Measurements from ENCODE around the gene HEATR3. TPM values are rescaled to one million over a fixed set of nuclear protein-coding genes. Genes with fewer than 3 reads are reported as not detected.

The HEATR3 gene
- total and polyA plus RNA-seq, 5 donors from 2014 or later, result 4.5 to 28.7 (median 5.9) TPM

- DNase-seq (no peak), ATAC-seq (ENCODE audit: low read depth in 2 of 2) (no peak)
- H3K27ac Mint-ChIP-seq, result no peak overlapping the region
- peaks cover 10% of the 10 kb centered on the region for H3K27me3 Mint-ChIP-seq
- H3K9me3 Mint-ChIP-seq, result peaks cover 0 to 13% (median 4%) of the 10 kb centered on the region in 7 donors
- no peaks in the 10 kb centered on the region for H3K36me3 ChIP-seq (ENCODE audit: control insufficient read depth, insufficient read depth, low read length)
- H3K27me3 ChIP-seq (ENCODE audit: control insufficient read depth, insufficient read depth, low read length), result no peaks in the 10 kb centered on the region
- no peaks in the 10 kb centered on the region for H3K4me1 Mint-ChIP-seq
- no peak overlapping the region for H3K4me3 Mint-ChIP-seq
- H3K36me3 Mint-ChIP-seq, result no peaks in the 10 kb centered on the region
- no peaks in the 10 kb centered on the region for H3K4me1 ChIP-seq (ENCODE audit: control insufficient read depth, insufficient read depth, low read length, poor library complexity, severe bottlenecking)
- no peak overlapping the region for H3K27ac ChIP-seq (ENCODE audit: insufficient read depth, low read length, poor library complexity, severe bottlenecking)
- H3K4me3 ChIP-seq (ENCODE audit: low read depth, low read length), result no peak overlapping the region
- H3K9me3 ChIP-seq (ENCODE audit: control insufficient read depth in 2 of 2, low read length in 2 of 2), result peaks cover 4 to 8% of the 10 kb centered on the region in 2 experiments
Observed at GRCh38 chr16:50058091-50058771, 7.5 kb upstream of the HEATR3 start.

DNA sequence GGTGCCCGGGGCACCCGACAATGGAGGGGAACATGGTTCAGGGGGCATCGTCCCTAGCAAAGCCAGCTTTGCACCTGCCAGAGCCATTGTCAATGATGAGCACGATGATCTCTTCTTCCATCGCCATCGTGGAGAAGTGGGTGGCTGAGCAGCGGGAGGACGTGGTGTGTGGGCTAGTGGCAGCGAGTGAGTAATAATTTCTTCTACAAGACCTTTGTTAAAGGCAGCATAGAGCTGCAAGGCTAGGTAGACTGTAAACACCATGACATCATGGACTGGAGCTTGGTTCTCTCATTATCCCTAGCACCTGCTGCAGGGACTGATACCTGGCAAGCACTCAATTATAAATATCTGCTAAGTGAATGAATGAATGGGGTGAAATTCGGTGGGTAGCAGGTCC, 6.7 kb upstream of the HEATR3 start:
- H3K4me3 ChIP-seq (ENCODE audit: low read depth, low read length), result no peak overlapping the region
- no peaks in the 10 kb centered on the region for H3K36me3 ChIP-seq (ENCODE audit: control insufficient read depth, insufficient read depth, low read length)
- DNase-seq, result no peak
- peaks cover 4 to 8% of the 10 kb centered on the region in 2 experiments for H3K9me3 ChIP-seq (ENCODE audit: control insufficient read depth in 2 of 2, low read length in 2 of 2)
- H3K4me1 ChIP-seq (ENCODE audit: control insufficient read depth, insufficient read depth, low read length, poor library complexity, severe bottlenecking), result no peaks in the 10 kb centered on the region
- H3K9me3 Mint-ChIP-seq, result peaks cover 0 to 13% (median 4%) of the 10 kb centered on the region in 7 donors
- H3K27ac Mint-ChIP-seq, result peak overlapping the region in 1 of 3 donors; percentile 24
- no peaks in the 10 kb centered on the region for H3K27me3 ChIP-seq (ENCODE audit: control insufficient read depth, insufficient read depth, low read length)
- H3K4me1 Mint-ChIP-seq, result no peaks in the 10 kb centered on the region
- H3K27ac ChIP-seq (ENCODE audit: insufficient read depth, low read length, poor library complexity, severe bottlenecking), result no peak overlapping the region
- no peak for ATAC-seq (ENCODE audit: low read depth in 2 of 2)
- H3K4me3 Mint-ChIP-seq, result no peak overlapping the region
- H3K27me3 Mint-ChIP-seq, result peaks cover 10% of the 10 kb centered on the region
- H3K36me3 Mint-ChIP-seq, result no peaks in the 10 kb centered on the region

- Histone ChIP-seq H3K4me3 (ENCODE audit: low read depth, low read length) (no peak overlapping the region), H3K27me3 (ENCODE audit: control insufficient read depth, insufficient read depth, low read length) (no peaks in the 10 kb centered on the region), H3K27ac (ENCODE audit: insufficient read depth, low read length, poor library complexity, severe bottlenecking) (no peak overlapping the region), H3K4me1 (ENCODE audit: control insufficient read depth, insufficient read depth, low read length, poor library complexity, severe bottlenecking) (no peaks in the 10 kb centered on the region), H3K9me3 (ENCODE audit: control insufficient read depth in 2 of 2, low read length in 2 of 2) (peaks cover 4 to 8% of the 10 kb centered on the region in 2 experiments), H3K36me3 (ENCODE audit: control insufficient read depth, insufficient read depth, low read length) (no peaks in the 10 kb centered on the region)
- ATAC-seq (ENCODE audit: low read depth in 2 of 2), result no peak
- H3K36me3 Mint-ChIP-seq, result no peaks in the 10 kb centered on the region
- H3K4me3 Mint-ChIP-seq, result no peak overlapping the region
- peaks cover 10% of the 10 kb centered on the region for H3K27me3 Mint-ChIP-seq
- H3K4me1 Mint-ChIP-seq, result no peaks in the 10 kb centered on the region
- H3K9me3 Mint-ChIP-seq, result peaks cover 0 to 13% (median 4%) of the 10 kb centered on the region in 7 donors
- DNase-seq, result no peak
- no peak overlapping the region for H3K27ac Mint-ChIP-seq
Observed at GRCh38 chr16:50059669-50060068, 6.1 kb upstream of the HEATR3 start.

DNA sequence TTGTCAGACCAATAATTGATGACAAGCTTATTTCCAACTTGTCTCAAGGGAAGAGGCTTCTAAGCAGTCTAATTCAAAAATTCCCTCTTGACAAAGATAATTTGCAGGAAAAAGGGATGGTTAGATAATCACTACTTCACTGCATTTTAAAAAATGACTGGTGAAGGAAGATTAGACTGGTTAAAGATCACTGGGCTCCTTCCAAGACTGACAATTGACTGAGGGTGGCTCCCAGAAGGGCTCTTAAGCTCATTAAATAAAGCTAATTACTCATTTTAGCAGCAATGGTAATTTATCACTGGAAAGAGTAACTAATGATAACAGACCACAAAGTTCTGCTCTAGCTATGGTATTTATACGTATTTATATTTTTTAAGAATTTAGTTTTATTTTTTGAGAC, 4.4 kb upstream of the HEATR3 start:
- H3K27me3 Mint-ChIP-seq, result peaks cover 10% of the 10 kb centered on the region

DNA sequence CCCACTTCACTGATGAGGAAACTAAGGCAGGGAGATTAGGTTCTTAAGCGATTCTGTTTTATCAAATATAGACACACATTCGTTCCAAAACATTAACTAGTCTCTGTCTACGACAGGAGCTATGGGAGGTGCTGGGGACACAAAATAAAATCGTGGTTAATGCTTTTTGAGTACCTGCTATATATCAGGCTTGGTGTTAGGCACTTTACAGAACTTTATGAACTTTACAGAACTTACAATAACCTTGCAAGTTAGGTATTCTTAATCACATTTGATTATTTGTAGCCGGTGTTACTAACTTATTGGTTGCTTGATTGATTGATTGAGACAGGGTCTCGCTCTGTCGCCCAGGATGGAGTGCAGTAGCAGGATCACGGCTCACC, 538 bp upstream of the HEATR3 start:
- Mint-ChIP-seq H3K4me1 (peaks cover 13 to 43% (median 34%) of the 10 kb centered on the region in 4 donors), H3K4me3 (peak overlapping the region; percentile 88 to 94 (median 92)), H3K27ac (peak overlapping the region; percentile 56 to 91 (median 88)), H3K9me3 (peaks cover 0 to 1% (median 0%) of the 10 kb centered on the region in 7 donors), H3K36me3 (peaks cover 15% of the 10 kb centered on the region), H3K27me3 (peaks cover 10% of the 10 kb centered on the region)
- no peak for DNase-seq
- no peaks in the 10 kb centered on the region for H3K9me3 ChIP-seq (ENCODE audit: control insufficient read depth in 2 of 2, low read length in 2 of 2)
- H3K27ac ChIP-seq (ENCODE audit: insufficient read depth, low read length, poor library complexity, severe bottlenecking), result peak overlapping the region; percentile 85
- no peaks in the 10 kb centered on the region for H3K27me3 ChIP-seq (ENCODE audit: control insufficient read depth, insufficient read depth, low read length)
- H3K4me3 ChIP-seq (ENCODE audit: low read depth, low read length), result peak overlapping the region; percentile 54
- H3K4me1 ChIP-seq (ENCODE audit: control insufficient read depth, insufficient read depth, low read length, poor library complexity, severe bottlenecking), result peaks cover 22% of the 10 kb centered on the region
- ATAC-seq (ENCODE audit: low read depth in 2 of 2), result no peak
- H3K36me3 ChIP-seq (ENCODE audit: control insufficient read depth, insufficient read depth, low read length), result peaks cover 12% of the 10 kb centered on the region

More for the DNA sequence above, 4.4 kb upstream of the HEATR3 start:
- Mint-ChIP-seq H3K9me3 (peaks cover 0 to 3% (median 1%) of the 10 kb centered on the region in 7 donors), H3K4me3 (no peak overlapping the region), H3K27ac (no peak overlapping the region), H3K4me1 (peaks cover 4 to 9% (median 7%) of the 10 kb centered on the region in 4 donors), H3K36me3 (no peaks in the 10 kb centered on the region)
- DNase-seq (no peak), ATAC-seq (ENCODE audit: low read depth in 2 of 2) (no peak)
- Histone ChIP-seq H3K9me3 (ENCODE audit: control insufficient read depth in 2 of 2, low read length in 2 of 2) (peaks cover 3 to 7% of the 10 kb centered on the region in 2 experiments), H3K4me3 (ENCODE audit: low read depth, low read length) (no peak overlapping the region), H3K36me3 (ENCODE audit: control insufficient read depth, insufficient read depth, low read length) (no peaks in the 10 kb centered on the region), H3K27ac (ENCODE audit: insufficient read depth, low read length, poor library complexity, severe bottlenecking) (no peak overlapping the region), H3K4me1 (ENCODE audit: control insufficient read depth, insufficient read depth, low read length, poor library complexity, severe bottlenecking) (peaks cover under 1% of the 10 kb centered on the region), H3K27me3 (ENCODE audit: control insufficient read depth, insufficient read depth, low read length) (no peaks in the 10 kb centered on the region)

GRCh38 chr16:50066482-50067289, 916 bp downstream of the HEATR3 start:
- peaks cover 23% of the 10 kb centered on the region for H3K36me3 Mint-ChIP-seq
- H3K9me3 Mint-ChIP-seq, result peaks cover 0 to 1% (median 0%) of the 10 kb centered on the region in 7 donors
- peak overlapping the region; percentile 85 for H3K27ac ChIP-seq (ENCODE audit: insufficient read depth, low read length, poor library complexity, severe bottlenecking)
- no peak for ATAC-seq (ENCODE audit: low read depth in 2 of 2)
- H3K4me3 Mint-ChIP-seq, result peak overlapping the region; percentile 88 to 96 (median 94)
- H3K27ac Mint-ChIP-seq, result peak overlapping the region in 2 of 3 donors; percentile 33 to 86
- H3K9me3 ChIP-seq (ENCODE audit: control insufficient read depth in 2 of 2, low read length in 2 of 2), result no peaks in the 10 kb centered on the region
- peaks cover 22% of the 10 kb centered on the region for H3K4me1 ChIP-seq (ENCODE audit: control insufficient read depth, insufficient read depth, low read length, poor library complexity, severe bottlenecking)
- peaks cover 19% of the 10 kb centered on the region for H3K36me3 ChIP-seq (ENCODE audit: control insufficient read depth, insufficient read depth, low read length)
- H3K4me3 ChIP-seq (ENCODE audit: low read depth, low read length), result peak overlapping the region; percentile 84
- no peaks in the 10 kb centered on the region for H3K27me3 ChIP-seq (ENCODE audit: control insufficient read depth, insufficient read depth, low read length)
- DNase-seq, result peak in 1 of 3 donors; percentile 22
- H3K27me3 Mint-ChIP-seq, result peaks cover 10% of the 10 kb centered on the region
- H3K4me1 Mint-ChIP-seq, result peaks cover 13 to 51% (median 41%) of the 10 kb centered on the region in 4 donors

GRCh38 chr16:50067290-50067853, 1.6 kb downstream of the HEATR3 start:
- Histone ChIP-seq H3K4me3 (ENCODE audit: low read depth, low read length) (peak overlapping the region; percentile 84), H3K9me3 (ENCODE audit: control insufficient read depth in 2 of 2, low read length in 2 of 2) (no peaks in the 10 kb centered on the region), H3K4me1 (ENCODE audit: control insufficient read depth, insufficient read depth, low read length, poor library complexity, severe bottlenecking) (peaks cover 22% of the 10 kb centered on the region), H3K27ac (ENCODE audit: insufficient read depth, low read length, poor library complexity, severe bottlenecking) (no peak overlapping the region), H3K27me3 (ENCODE audit: control insufficient read depth, insufficient read depth, low read length) (no peaks in the 10 kb centered on the region), H3K36me3 (ENCODE audit: control insufficient read depth, insufficient read depth, low read length) (peaks cover 20% of the 10 kb centered on the region)
- peak overlapping the region; percentile 88 to 96 (median 94) for H3K4me3 Mint-ChIP-seq
- peaks cover 26% of the 10 kb centered on the region for H3K36me3 Mint-ChIP-seq
- peak overlapping the region; percentile 5 to 85 (median 33) for H3K27ac Mint-ChIP-seq
- ATAC-seq (ENCODE audit: low read depth in 2 of 2) (peak; percentile 23 to 26), DNase-seq (peak; percentile 3 to 73 (median 40))
- H3K9me3 Mint-ChIP-seq, result peaks cover 0 to 1% (median 0%) of the 10 kb centered on the region in 7 donors
- H3K27me3 Mint-ChIP-seq, result peaks cover 5% of the 10 kb centered on the region
- H3K4me1 Mint-ChIP-seq, result peaks cover 13 to 55% (median 45%) of the 10 kb centered on the region in 4 donors

All from CD4-positive, CD25-positive, alpha-beta regulatory T cell (primary cell).